Measurements from ENCODE around the gene CCDC154. TPM values are rescaled to one million over a fixed set of nuclear protein-coding genes. Genes with fewer than 3 reads are reported as not detected.
A peak's percentile ranks its signal among the peaks of the same experiment; 100 is the strongest.

CCDC154 gene
- total and polyA plus RNA-seq, 10 of the 15 experiments (the other 5 are each of a cell fraction or from before 2014, with no cell fraction given), result 0.06 to 0.26 (median 0.25) TPM; not detected in 7

DNA sequence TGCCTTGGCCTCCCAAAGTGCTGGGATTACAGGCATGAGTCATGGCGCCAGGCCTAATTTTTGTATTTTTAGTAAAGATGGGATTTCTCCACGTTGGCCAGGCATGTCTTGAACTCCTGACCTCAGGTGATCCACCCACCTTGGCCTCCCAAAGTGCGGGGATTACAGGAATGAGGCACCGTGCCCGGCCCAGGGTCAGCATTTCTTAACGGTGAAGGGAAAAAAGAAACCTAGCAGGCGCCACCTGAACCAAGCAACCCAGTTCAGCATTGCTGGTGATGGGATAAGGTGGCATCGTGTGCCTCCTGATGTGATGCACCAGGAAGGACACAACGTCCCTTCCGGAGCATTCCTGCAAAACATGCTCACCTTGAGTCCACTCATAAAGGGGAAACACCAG lies 32.7 kb upstream of the CCDC154 start:
- Histone ChIP-seq H4K20me1 (ENCODE audit: control insufficient read depth, insufficient read depth) (no peaks in the 10 kb centered on the region), H3K4me1 (ENCODE audit: control insufficient read depth, insufficient read depth, low read length) (peaks cover 10% of the 10 kb centered on the region), H3K36me3 (ENCODE audit: control insufficient read depth in 2 of 2, insufficient read depth in 2 of 2, low read length in 1 of 2) (no peaks in the 10 kb centered on the region), H3K79me2 (ENCODE audit: control insufficient read depth, insufficient read depth, low read length) (peaks cover 23% of the 10 kb centered on the region), H3K27me3 (replicated peaks in 1 of 2; ENCODE audit: control insufficient read depth in 2 of 2, insufficient read depth in 2 of 2, low read length in 1 of 2) (no peaks in the 10 kb centered on the region; a peak in 1 of 4 replicates), H2AFZ (ENCODE audit: control insufficient read depth, low read depth, low read length) (no peak overlapping the region), H3K9ac (ENCODE audit: control insufficient read depth, insufficient read depth, low read length) (no peak overlapping the region), H3K27ac (ENCODE audit: control insufficient read depth, insufficient read depth) (no peak overlapping the region), H3K4me3 (no peak overlapping the region), H3K9me3 (replicated peaks; ENCODE audit: control insufficient read depth, insufficient read depth, low read length) (no peaks in the 10 kb centered on the region), H3K4me2 (ENCODE audit: control insufficient read depth, insufficient read depth) (no peak overlapping the region)
- 82% methylated on average over 10 of the region's 10 CpGs for WGBS (ENCODE audit: insufficient coverage, insufficient replicate concordance, low lambda C conversion rate, missing lambda C conversion rate)
- ChIA-PET CTCF (no interaction called here), SMC1A (ENCODE audit: uncharacterized antibody, unreplicated experiment) (no interaction called here), POLR2A (interaction anchor here (0.6 kb wide), 1 partner anchor 14 kb away, joined by 4 read pairs; no protein-coding TSS in a partner anchor), RAD21 (ENCODE audit: unreplicated experiment) (no interaction called here)
- ATAC-seq (no peak), DNase-seq (ENCODE audit: low read depth, low spot score) (no peak), FAIRE-seq (no peak)
- no peak for TF ChIP-seq JUND (IDR thresholded peaks at IDR 0.05; ENCODE audit: low read depth, low read length)
- TF ChIP-seq, protein P1, sequence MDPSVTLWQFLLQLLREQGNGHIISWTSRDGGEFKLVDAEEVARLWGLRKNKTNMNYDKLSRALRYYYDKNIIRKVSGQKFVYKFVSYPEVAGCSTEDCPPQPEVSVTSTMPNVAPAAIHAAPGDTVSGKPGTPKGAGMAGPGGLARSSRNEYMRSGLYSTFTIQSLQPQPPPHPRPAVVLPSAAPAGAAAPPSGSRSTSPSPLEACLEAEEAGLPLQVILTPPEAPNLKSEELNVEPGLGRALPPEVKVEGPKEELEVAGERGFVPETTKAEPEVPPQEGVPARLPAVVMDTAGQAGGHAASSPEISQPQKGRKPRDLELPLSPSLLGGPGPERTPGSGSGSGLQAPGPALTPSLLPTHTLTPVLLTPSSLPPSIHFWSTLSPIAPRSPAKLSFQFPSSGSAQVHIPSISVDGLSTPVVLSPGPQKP (IDR thresholded peaks at IDR 0.05; ENCODE audit: low read depth, low read length), result no peak
- no TSS peak for BruUV-seq (replicated peaks)
- in situ Hi-C loops (cut with MboI) (no loop called here), intact Hi-C loops (cut with micrococcal nuclease; ENCODE audit: unreplicated experiment) (no loop called here)

DNA sequence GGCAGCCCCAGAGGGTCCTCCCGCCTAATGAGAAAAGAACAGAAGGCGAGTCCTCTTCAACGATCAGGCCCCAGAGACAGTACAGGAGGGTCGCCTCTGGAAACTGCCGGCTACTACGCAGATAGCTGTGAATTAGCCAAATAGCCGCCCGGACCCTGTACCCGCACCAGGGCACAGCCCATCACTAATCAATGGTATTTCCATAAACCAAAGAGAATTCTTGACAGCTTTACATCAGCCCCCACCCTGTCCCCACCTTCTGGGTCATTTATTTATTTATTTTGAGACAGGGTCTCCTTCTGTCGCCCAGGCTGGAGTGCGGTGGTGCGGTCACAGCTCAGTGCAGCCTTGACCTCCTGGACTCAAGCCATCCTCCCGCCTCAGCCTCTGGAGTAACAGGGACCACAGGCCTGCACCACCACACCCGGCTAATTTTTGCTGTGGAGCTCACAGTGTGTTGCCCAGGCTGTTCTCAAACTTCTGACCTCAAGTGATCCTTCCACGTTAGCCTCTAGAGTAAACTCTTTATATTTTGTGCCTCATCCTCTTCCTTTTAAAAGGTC lies 31.3 kb upstream of the CCDC154 start:
- Histone ChIP-seq H2AFZ (ENCODE audit: control insufficient read depth, low read depth, low read length) (peak overlapping the region; percentile 80; the same call in 1 of the 2 replicates), H4K20me1 (ENCODE audit: control insufficient read depth, insufficient read depth) (no peaks in the 10 kb centered on the region), H3K79me2 (ENCODE audit: control insufficient read depth, insufficient read depth, low read length) (peaks cover 36% of the 10 kb centered on the region), H3K4me1 (ENCODE audit: control insufficient read depth, insufficient read depth, low read length) (peaks cover 15% of the 10 kb centered on the region), H3K27me3 (replicated peaks in 1 of 2; ENCODE audit: control insufficient read depth in 2 of 2, insufficient read depth in 2 of 2, low read length in 1 of 2) (no peaks in the 10 kb centered on the region), H3K4me2 (ENCODE audit: control insufficient read depth, insufficient read depth) (peak overlapping the region; percentile 97), H3K9ac (ENCODE audit: control insufficient read depth, insufficient read depth, low read length) (peak overlapping the region; percentile 85), H3K4me3 (peak overlapping the region; percentile 93), H3K36me3 (ENCODE audit: control insufficient read depth in 2 of 2, insufficient read depth in 2 of 2, low read length in 1 of 2) (no peaks in the 10 kb centered on the region), H3K9me3 (replicated peaks; ENCODE audit: control insufficient read depth, insufficient read depth, low read length) (no peaks in the 10 kb centered on the region), H3K27ac (ENCODE audit: control insufficient read depth, insufficient read depth) (peak overlapping the region; percentile 96)
- SMC1A ChIA-PET (ENCODE audit: uncharacterized antibody, unreplicated experiment), result no interaction called here
- in situ Hi-C loops (cut with MboI), result no loop called here
- POLR2A ChIA-PET, result interaction anchor here (0.5 kb wide), 1 partner anchor 41 kb away, joined by 3 read pairs; no protein-coding TSS in a partner anchor
- CTCF ChIA-PET, result no interaction called here
- RAD21 ChIA-PET (ENCODE audit: unreplicated experiment), result no interaction called here
- 53% methylated on average over 15 of the region's 15 CpGs for WGBS (ENCODE audit: insufficient coverage, insufficient replicate concordance, low lambda C conversion rate, missing lambda C conversion rate)
- DNase-seq (ENCODE audit: low read depth, low spot score), result no peak
- intact Hi-C loops (cut with micrococcal nuclease; ENCODE audit: unreplicated experiment), result no loop called here
- TF ChIP-seq, protein P2, sequence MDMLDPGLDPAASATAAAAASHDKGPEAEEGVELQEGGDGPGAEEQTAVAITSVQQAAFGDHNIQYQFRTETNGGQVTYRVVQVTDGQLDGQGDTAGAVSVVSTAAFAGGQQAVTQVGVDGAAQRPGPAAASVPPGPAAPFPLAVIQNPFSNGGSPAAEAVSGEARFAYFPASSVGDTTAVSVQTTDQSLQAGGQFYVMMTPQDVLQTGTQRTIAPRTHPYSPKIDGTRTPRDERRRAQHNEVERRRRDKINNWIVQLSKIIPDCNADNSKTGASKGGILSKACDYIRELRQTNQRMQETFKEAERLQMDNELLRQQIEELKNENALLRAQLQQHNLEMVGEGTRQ (IDR thresholded peaks at IDR 0.05; ENCODE audit: borderline replicate concordance, low read depth, low read length), result no peak
- TF ChIP-seq, protein P3, sequence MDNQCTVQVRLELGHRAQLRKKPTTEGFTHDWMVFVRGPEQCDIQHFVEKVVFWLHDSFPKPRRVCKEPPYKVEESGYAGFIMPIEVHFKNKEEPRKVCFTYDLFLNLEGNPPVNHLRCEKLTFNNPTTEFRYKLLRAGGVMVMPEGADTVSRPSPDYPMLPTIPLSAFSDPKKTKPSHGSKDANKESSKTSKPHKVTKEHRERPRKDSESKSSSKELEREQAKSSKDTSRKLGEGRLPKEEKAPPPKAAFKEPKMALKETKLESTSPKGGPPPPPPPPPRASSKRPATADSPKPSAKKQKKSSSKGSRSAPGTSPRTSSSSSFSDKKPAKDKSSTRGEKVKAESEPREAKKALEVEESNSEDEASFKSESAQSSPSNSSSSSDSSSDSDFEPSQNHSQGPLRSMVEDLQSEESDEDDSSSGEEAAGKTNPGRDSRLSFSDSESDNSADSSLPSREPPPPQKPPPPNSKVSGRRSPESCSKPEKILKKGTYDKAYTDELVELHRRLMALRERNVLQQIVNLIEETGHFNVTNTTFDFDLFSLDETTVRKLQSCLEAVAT (IDR thresholded peaks at IDR 0.05), result 0 out of 2 replicates have a peak, but pooled peaks have one; percentile 46
- ATAC-seq, result no peak
- no TSS peak for BruUV-seq (replicated peaks)
- no peak for FAIRE-seq

All from GM12878 (cell line).